Retinal pigment epithelial cell (primary cell): ENCODE measurements around the gene TSEN2.
A peak's percentile ranks its signal among the peaks of the same experiment; 100 is the strongest.

Source experiments
- DNase-seq: peaks from one replicate; pipeline ENCODE4 v3.0.0-alpha.2; 2010; ENCODE audit warnings: low read depth
- H3K4me3 ChIP-seq: 2 replicates; pipeline ENCODE4 v1.5.1; 2011; ENCODE audit warnings: mild to moderate bottlenecking, low read length, control low read depth, moderate library complexity
- TF ChIP-seq, protein P1 (sequence below): conservative IDR thresholded peaks from 2 replicates; pipeline ENCODE4 v1.5.1; 2011; ENCODE audit warnings: low read depth, low read length, control low read depth, inconsistent platforms

Gene TSEN2

GRCh38 chr3:12568747-12569146 is 84.5 kb downstream of the TSEN2 start:
- no peak for DNase-seq
- TF ChIP-seq, protein P1, sequence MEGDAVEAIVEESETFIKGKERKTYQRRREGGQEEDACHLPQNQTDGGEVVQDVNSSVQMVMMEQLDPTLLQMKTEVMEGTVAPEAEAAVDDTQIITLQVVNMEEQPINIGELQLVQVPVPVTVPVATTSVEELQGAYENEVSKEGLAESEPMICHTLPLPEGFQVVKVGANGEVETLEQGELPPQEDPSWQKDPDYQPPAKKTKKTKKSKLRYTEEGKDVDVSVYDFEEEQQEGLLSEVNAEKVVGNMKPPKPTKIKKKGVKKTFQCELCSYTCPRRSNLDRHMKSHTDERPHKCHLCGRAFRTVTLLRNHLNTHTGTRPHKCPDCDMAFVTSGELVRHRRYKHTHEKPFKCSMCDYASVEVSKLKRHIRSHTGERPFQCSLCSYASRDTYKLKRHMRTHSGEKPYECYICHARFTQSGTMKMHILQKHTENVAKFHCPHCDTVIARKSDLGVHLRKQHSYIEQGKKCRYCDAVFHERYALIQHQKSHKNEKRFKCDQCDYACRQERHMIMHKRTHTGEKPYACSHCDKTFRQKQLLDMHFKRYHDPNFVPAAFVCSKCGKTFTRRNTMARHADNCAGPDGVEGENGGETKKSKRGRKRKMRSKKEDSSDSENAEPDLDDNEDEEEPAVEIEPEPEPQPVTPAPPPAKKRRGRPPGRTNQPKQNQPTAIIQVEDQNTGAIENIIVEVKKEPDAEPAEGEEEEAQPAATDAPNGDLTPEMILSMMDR = no peak
- no peak overlapping the region for H3K4me3 ChIP-seq

GRCh38 chr3:12569836-12570235 is 85.6 kb downstream of the TSEN2 start:
- TF ChIP-seq, protein P1 = no peak
- H3K4me3 ChIP-seq = no peak overlapping the region
- DNase-seq = no peak

DNA sequence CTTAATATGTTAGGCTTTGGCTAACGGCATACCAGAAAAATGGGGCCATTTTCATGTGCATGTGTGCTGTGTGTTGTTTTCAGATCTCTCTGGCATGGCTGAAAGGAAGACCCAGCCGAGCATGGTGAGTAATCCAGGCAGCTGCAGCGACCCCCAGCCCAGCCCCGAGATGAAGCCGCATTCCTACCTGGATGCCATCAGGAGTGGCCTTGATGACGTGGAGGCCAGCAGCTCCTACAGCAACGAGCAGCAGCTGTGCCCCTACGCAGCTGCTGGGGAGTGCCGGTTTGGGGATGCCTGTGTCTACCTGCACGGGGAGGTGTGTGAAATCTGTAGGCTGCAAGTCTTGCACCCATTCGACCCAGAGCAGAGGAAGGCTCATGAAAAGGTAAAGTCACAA is 87.7 kb downstream of the TSEN2 start:
- no peak for DNase-seq
- no peak overlapping the region for H3K4me3 ChIP-seq
- TF ChIP-seq, protein P1 = no peak

DNA sequence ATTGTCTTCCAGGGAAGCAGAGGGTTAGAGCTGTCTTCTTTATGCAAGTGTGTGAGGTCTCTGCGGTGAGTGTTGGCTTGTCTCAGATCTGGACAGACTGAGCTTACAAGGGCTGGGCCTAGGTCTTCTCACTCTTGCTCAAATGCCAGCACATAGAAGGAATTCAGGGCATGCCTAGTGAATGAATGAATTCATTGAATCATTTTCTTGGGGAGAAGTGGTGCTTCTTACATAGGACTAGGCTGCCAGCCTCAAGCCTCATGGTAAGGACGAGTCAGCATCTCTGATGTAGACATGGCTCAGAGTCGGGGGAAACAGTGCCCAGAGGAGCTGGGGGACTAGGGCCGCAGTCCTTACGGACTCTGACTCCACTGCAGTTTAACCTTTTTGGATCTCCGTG is 89.9 kb downstream of the TSEN2 start:
- no peak overlapping the region for H3K4me3 ChIP-seq
- DNase-seq = no peak
- TF ChIP-seq, protein P1 = no peak

GRCh38 chr3:12574661-12575060 is 90.4 kb downstream of the TSEN2 start:
- DNase-seq = no peak
- no peak overlapping the region for H3K4me3 ChIP-seq
- TF ChIP-seq, protein P1 = no peak

GRCh38 chr3:12577379-12577778 is 93.1 kb downstream of the TSEN2 start:
- H3K4me3 ChIP-seq = no peak overlapping the region
- TF ChIP-seq, protein P1 = no peak
- DNase-seq = no peak

- TF ChIP-seq, protein P1 = peak; percentile 26
- no peak overlapping the region for H3K4me3 ChIP-seq
- DNase-seq = no peak
Observed at GRCh38 chr3:12578742-12579141, 94.5 kb downstream of the TSEN2 start.
